Left lung (tissue), 10 donors: Measurements from ENCODE around the gene GFRA4. TPM values are rescaled to one million over a fixed set of nuclear protein-coding genes. Genes with fewer than 3 reads are reported as not detected.

Source experiments
- ATAC-seq: fragments of 200-7000 bp; cut with Tn5 transposase; one replicate; pipeline ENCODE4 v1.9.1; 2020; ENCODE audit warnings: moderate library complexity
- DNase-seq, 4 donors: peaks; one replicate each; pipeline ENCODE4 v3.0.0-alpha.2; 2013 to 2020
- H3K27ac ChIP-seq, 2 donors: fragments of 200-600 bp; sonication (generic) in 1 of 2; one replicate each; pipeline versions ENCODE4 v1.5.0 to v1.8.0; 2020 to 2021
- H3K27me3 ChIP-seq, 2 donors: fragments of 200-600 bp; sonication (generic) in 1 of 2; one replicate each; pipeline versions ENCODE4 v1.5.0 to v1.8.0; 2020 to 2021
- H3K36me3 ChIP-seq, 2 donors: fragments of 200-600 bp; sonication (generic) in 1 of 2; one replicate each; pipeline versions ENCODE4 v1.5.0 to v1.8.0; 2020 to 2021
- H3K4me1 ChIP-seq, 2 donors: fragments of 200-600 bp; one replicate each; pipeline ENCODE4 v1.8.0; 2021
- H3K4me3 ChIP-seq, 2 donors: fragments of 200-600 bp; sonication (generic) in 1 of 2; one replicate each; pipeline versions ENCODE4 v1.5.0 to v1.8.0; 2020 to 2021; ENCODE audit warnings: mild to moderate bottlenecking in 1 of 2
- H3K9me3 ChIP-seq, 2 donors: fragments of 200-600 bp; sonication (generic) in 1 of 2; one replicate each; pipeline versions ENCODE4 v1.5.0 to v1.8.0; 2020 to 2021
- intact Hi-C, 2 donors: fragments of 100-400 bp; cut with DNase I; formaldehyde crosslinking; loops; one replicate each; pipeline versions ENCODE4 v1.11.2 to v1.14.2; 2022
- polyA plus RNA-seq, 6 donors: library from polyadenylated mRNA; unstranded; fragments of 120-200 nt; gene quantifications; one replicate each; pipeline ENCODE4 v1.2.1, GENCODE V29; 2013; ENCODE audit not compliant: insufficient read length in 6 of 6
- total RNA-seq, 2 donors: library from RNA; stranded (reverse); fragmentation: NEBNext Ultra II Directional; extraction: Animal tissue kit (Norgen Biotek cat#: 25700); gene quantifications; one replicate each; pipeline ENCODE4 v1.2.1, GENCODE V29; 2021
- TF ChIP-seq, protein P1 (sequence below), 2 donors: fragments of 200-600 bp; sonication (generic) in 1 of 2; IDR thresholded peaks; one replicate each; pipeline versions ENCODE4 v1.5.0 to v1.8.0; 2021; ENCODE audit warnings: antibody characterized with exemption in 2 of 2
- donor health status: DM: no; HTN: yes; CAD: no.
- donor health status: DM: no; HTN: no; CAD: no.

The GFRA4 gene
- total and polyA plus RNA-seq, 8 donors, result not detected

GRCh38 chr20:3698591-3699001 is 35.4 kb upstream of the GFRA4 start:
- peaks cover 0 to 7% of the 10 kb centered on the region in 2 donors for H3K9me3 ChIP-seq
- ATAC-seq, result no peak
- no peaks in the 10 kb centered on the region for H3K4me1 ChIP-seq
- peaks cover 0 to 34% of the 10 kb centered on the region in 2 donors for H3K36me3 ChIP-seq
- no peaks in the 10 kb centered on the region for H3K27me3 ChIP-seq
- DNase-seq, result peak in 1 of 4 donors; percentile 64
- intact Hi-C loops, result no loop called here
- no peak overlapping the region for H3K27ac ChIP-seq
- no peak overlapping the region for H3K4me3 ChIP-seq
- TF ChIP-seq, protein P1, sequence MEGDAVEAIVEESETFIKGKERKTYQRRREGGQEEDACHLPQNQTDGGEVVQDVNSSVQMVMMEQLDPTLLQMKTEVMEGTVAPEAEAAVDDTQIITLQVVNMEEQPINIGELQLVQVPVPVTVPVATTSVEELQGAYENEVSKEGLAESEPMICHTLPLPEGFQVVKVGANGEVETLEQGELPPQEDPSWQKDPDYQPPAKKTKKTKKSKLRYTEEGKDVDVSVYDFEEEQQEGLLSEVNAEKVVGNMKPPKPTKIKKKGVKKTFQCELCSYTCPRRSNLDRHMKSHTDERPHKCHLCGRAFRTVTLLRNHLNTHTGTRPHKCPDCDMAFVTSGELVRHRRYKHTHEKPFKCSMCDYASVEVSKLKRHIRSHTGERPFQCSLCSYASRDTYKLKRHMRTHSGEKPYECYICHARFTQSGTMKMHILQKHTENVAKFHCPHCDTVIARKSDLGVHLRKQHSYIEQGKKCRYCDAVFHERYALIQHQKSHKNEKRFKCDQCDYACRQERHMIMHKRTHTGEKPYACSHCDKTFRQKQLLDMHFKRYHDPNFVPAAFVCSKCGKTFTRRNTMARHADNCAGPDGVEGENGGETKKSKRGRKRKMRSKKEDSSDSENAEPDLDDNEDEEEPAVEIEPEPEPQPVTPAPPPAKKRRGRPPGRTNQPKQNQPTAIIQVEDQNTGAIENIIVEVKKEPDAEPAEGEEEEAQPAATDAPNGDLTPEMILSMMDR (IDR thresholded peaks at IDR 0.05), result no peak

DNA sequence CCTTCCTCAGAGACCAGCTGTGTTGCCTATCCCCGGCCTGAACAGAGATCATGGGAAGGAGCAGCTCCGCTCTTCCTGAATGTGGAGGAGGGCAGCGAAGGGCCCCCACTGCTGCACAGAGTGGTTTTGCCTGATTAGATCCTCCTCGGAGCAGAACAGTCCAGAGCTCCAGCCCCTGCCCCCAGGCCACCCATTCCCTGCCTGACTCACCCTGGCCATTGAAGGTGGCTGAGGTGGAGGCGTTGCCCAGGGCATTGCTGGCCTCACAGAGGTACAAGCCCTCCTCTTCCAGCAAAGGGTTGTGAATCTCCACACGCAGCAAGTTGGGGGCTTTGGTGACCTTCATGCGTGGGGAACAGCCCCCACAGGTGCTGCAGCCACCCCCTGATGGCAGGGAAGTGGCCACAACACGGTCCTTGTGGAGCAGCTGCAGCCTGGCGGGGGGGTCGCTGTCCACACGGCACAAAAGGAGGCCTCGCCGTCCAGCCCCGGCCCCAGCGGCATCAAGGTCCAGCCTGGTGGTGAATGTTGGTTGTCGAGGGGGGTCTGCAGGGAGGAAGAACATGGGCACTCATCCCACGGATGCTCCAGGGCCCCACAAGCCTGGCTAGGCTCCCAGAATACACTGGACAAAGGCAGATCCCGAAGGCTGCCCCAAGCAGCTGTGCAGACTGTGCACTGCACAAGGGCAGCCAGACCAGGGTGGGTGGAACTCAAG is 34.5 kb upstream of the GFRA4 start:
- ATAC-seq (no peak), DNase-seq (no peak)
- H3K4me3 ChIP-seq, result no peak overlapping the region
- H3K27me3 ChIP-seq, result no peaks in the 10 kb centered on the region
- no peaks in the 10 kb centered on the region for H3K4me1 ChIP-seq
- peaks cover 0 to 31% of the 10 kb centered on the region in 2 donors for H3K36me3 ChIP-seq
- intact Hi-C loops, result no loop called here
- peaks cover 0 to 7% of the 10 kb centered on the region in 2 donors for H3K9me3 ChIP-seq
- H3K27ac ChIP-seq, result no peak overlapping the region
- TF ChIP-seq, protein P1 (IDR thresholded peaks at IDR 0.05), result no peak

DNA sequence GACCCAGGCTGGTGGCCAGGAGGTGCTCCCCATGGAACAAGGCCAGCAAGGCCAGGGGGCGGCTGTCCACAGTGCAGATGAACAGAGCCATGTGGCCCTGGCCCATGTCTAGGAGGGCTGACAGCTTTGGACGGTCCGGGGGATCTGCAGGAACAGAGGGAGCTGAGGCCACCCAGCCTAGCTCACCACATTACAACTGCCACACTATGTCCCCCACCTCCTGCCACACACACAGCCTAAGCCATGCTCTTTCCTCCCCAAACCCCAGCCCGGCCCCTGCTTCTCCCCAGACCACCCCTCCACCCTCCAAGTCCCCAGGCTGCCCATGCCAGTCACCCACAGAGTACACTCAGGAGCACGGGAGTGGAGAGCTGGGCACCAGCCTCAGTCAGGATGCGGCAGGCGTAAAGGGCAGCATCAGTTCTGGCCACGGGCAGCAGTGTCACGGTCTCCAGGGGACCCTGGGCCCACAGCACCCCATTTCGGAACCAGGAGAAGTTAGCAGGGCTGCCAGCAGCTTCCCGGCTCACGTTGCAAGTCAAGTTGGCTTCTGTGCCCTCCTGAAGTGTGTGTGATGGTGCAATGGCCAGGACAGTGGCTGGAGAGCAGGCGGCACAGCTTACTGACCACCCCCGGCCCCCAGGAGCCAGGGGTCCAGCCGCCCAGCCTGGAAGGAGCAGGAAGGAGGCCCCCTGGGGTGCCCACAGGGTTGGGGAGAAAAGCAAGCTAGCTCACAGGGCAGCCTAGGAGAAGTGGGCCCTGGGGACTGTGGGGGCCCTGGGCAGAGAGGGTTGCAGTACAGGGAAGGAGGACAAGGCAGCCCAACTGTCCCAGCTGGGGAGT is 33.8 kb upstream of the GFRA4 start:
- ATAC-seq, result no peak
- intact Hi-C loops, result no loop called here
- TF ChIP-seq, protein P1 (IDR thresholded peaks at IDR 0.05), result no peak
- Histone ChIP-seq H3K4me3 (no peak overlapping the region), H3K9me3 (peaks cover 0 to 7% of the 10 kb centered on the region in 2 donors), H3K27me3 (no peaks in the 10 kb centered on the region), H3K36me3 (peaks cover 0 to 39% of the 10 kb centered on the region in 2 donors), H3K4me1 (no peaks in the 10 kb centered on the region), H3K27ac (no peak overlapping the region)
- DNase-seq, result no peak

DNA sequence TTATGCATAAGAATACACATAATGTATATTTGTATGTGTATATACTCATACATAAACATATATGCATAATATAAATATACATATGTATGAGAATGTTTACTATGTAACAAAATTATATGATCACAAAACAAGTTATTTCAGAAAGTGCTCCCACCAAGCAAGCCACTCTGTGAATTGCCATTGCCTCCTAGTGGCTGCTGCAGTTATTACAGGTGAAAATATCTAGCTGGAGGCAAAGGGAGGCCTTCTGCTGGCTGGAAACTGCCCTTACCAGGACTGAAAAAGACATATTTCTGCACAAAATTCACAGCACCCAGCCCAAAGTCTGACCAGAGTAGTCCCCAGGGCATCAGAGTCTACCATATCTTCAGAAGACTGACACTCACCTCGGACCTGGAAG is 33.0 kb upstream of the GFRA4 start:
- TF ChIP-seq, protein P1 (IDR thresholded peaks at IDR 0.05), result peak in 1 of 2 donors; percentile 30
- intact Hi-C loops, result no loop called here

GRCh38 chr20:3694864-3695263 is 31.7 kb upstream of the GFRA4 start:
- Histone ChIP-seq H3K27ac (no peak overlapping the region), H3K36me3 (peaks cover 0 to 44% of the 10 kb centered on the region in 2 donors), H3K4me3 (no peak overlapping the region), H3K4me1 (no peaks in the 10 kb centered on the region), H3K9me3 (peaks cover 0 to 7% of the 10 kb centered on the region in 2 donors), H3K27me3 (no peaks in the 10 kb centered on the region)
- no peak for DNase-seq
- TF ChIP-seq, protein P1 (IDR thresholded peaks at IDR 0.05), result no peak
- no peak for ATAC-seq
- intact Hi-C loops, result no loop called here

More for the DNA sequence above, 33.0 kb upstream of the GFRA4 start:
- DNase-seq, result no peak
- Histone ChIP-seq H3K4me1 (no peaks in the 10 kb centered on the region), H3K27ac (no peak overlapping the region), H3K4me3 (no peak overlapping the region), H3K27me3 (no peaks in the 10 kb centered on the region), H3K9me3 (peaks cover 0 to 7% of the 10 kb centered on the region in 2 donors), H3K36me3 (peaks cover 0 to 42% of the 10 kb centered on the region in 2 donors)
- ATAC-seq, result no peak
